HG02798 (cell line): ENCODE data around the gene CCDC92.

ENCODE experiments used
- ATAC-seq: cut with Tn5 transposase; IDR thresholded peaks from one replicate; pipeline ENCODE4 v1.9.1; 2021; ENCODE audit warnings: mild to moderate bottlenecking; ENCODE audit not compliant: unreplicated experiment, poor library complexity

Gene CCDC92

DNA sequence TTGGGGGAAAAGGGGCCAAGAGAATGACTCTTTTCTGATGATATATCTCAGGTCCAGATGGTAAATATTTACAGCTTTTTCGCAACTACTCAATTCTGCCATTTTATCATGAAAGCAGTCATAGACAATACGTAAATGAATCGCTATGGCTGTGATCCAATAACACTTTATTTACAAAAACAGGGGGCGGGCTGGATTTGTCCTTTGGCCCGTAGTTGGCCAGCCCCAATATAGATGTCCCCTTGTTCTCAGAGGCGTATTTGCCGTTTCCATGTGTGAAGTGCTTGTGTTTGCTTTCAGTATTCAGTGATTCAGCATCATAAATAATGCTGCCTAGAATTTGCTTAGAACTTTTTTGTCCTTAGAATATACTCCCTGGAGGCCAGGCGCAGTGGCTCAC, 77.2 kb downstream of the CCDC92 start:
- no peak for ATAC-seq

DNA sequence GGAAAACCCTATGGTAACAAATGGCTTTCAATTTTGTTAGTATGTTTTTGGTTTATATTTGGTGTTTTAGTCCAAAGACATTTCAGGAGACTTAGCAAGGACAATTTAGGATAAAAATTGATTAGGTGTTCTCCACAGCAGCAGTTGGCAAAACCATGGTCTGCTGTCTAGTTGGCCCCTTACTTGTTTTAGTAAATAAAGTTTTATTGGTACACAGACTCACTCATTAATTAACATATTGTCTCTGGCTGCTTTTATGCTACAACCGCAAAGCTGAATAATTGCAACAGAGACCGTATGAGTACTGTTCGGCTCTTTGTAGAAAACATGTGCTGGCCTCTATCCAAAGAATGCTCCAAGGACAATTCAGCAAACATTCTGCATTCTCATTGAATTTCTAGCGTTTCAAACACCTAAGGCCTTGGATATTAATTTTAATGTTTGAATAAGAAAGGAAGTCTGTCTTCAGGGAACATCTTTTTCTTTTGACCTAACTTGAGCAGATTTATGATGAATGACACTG, 77.7 kb downstream of the CCDC92 start:
- ATAC-seq: no peak

DNA sequence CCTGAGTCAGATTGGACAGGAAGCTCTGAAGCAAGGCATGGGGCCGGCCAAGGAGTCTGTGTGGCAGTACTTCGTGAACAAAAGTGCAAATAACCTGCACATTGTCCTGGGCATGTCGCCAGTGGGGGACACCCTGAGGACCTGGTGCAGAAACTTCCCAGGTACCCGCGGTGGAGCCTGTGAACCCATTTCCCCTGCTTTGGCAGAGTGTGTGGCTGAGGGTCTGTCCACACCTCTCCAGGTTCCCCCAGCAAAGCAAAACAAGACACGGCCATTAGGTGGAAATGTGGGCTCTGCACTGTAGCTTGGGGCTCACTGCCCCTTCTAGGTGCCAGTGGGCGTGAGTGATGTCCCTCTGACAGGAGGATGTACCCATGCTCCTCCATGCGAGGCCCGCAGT, 79.4 kb downstream of the CCDC92 start:
- ATAC-seq: no peak

DNA sequence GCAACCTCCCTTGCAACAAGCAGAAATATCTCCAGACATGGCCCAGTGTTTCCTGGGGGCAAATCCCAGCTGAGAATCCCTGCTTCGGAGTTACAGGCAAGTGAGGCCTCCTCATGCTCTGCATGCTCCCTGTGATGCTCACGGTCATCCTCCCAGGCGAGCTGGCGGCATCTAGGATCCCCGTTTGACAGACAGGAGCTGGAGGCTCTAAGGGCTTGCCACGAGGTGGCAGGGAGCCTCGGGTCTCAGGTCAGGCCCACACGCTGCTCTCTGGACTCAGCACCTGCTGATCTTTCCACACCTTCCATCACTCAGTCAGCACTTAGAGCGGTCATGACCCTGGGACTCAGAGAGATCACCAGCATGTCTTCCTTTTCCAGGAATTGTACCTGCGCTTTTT, 79.8 kb downstream of the CCDC92 start:
- no peak for ATAC-seq

DNA sequence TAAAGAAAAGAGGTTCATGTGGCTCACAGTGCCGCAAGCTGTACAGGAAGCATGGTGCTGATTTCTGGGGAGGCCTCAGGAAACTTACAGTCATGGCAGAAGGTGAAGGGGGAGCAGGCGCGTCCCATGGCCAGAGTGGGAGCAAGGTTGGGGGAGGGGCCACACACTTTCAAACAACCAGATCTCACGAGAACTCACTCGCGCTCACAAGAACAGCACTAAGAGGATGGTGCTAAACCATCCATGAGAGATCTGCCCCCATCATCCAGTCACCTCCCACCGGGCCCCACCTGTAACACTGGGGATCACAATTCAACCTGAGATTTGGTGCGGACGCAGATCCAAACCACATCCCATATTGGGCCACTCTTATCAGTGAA, 80.5 kb downstream of the CCDC92 start:
- no peak for ATAC-seq

DNA sequence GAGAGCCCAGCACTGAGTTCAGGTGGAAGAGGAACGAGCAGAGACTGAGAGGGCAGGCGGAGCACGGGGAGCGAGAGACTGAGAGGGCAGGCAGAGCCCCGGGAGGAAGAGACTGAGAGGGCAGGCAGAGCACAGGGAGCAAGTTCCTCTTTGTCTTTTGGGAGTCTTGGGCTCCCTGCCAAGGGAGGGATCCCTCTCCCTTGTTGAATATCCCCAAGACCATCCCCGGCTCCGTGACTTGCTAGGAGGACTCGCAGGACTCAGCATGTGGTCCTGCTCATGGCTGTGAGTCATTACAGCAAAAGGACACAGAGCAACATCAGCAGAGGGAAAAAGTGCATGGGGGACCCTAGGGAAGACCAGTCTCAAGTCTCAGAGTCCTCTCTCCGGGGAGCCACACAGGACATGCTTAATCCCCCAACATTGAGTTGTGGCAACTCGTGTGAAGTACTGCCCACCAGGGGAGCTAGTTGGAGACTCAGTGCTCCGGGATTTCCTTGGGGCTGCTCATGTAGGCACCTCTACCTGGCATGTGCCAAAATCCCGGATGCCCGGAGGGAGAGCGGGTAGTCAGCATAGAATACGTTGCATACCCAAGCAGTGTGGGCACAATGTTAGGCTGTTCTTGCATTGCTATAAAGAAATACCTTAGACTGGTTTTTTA, 81.0 kb downstream of the CCDC92 start:
- ATAC-seq: no peak

DNA sequence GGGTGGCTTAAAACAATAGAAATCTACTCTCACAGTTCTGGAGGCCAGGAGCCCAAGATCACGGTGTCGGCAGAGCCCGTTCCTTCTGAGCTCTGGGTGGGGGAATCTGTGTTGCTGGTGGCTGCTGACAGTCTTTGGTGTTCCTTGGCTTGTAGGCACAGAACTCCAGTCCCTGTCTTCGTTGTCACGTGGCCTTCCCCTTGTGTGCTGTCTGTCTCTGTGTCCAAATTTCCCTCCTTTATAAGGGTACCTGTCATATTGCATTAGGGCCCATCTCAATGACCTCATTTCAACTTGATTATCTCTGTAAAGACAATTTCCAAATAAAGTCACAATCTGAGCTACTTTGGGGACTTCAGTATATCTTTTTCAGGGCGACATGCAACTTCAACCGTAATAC, 81.6 kb downstream of the CCDC92 start:
- no peak for ATAC-seq

DNA sequence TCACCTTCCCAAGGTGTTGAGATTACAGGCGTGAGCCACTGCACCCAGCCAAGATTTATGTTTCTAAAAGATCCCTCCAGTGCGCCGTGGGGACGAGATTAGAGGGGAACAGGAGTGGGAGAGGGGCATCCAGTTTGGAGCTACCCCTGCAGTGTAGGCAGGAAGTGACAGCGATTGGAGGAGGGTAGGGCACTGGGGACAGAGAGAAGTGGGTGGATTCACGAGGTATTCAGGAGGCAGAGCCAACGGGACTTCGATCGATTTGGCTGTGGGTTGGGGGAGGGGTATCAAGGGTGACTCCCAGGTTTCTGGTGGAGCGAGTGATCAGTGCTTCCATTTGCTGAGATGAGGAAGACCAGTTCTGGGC, 82.1 kb downstream of the CCDC92 start:
- ATAC-seq: no peak

DNA sequence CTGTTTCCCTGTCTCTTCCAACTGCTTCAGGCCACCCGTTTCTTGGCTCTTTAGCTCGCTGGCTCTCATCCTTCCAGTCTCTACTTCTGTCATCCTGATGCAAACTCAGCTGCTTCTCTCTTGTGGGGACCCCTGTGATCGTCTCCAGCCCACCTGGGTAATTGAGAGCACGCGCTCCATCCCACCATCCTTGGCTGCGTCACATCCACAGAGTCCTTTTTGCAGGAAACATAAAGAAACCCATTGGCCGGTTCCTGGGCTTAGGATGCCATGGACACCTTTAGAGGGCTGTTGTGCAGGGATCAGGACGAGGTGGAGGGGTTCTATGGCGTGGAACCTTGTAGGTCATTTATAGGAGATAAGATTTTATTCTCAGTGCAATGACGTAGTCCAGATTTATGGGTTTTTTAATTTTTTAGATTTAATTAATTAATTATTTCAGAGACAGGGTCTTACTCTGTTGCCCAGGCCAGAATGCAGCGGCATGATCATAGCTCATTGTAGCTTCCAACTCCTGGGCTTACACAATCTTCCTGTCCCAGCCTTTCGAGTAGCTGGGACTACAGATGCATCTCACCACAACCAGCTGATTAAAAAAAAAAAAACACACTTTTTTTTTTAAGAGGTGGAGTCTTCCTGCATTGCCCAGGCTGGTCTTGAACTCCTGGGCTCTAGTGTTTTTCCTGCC, 82.6 kb downstream of the CCDC92 start:
- no peak for ATAC-seq

DNA sequence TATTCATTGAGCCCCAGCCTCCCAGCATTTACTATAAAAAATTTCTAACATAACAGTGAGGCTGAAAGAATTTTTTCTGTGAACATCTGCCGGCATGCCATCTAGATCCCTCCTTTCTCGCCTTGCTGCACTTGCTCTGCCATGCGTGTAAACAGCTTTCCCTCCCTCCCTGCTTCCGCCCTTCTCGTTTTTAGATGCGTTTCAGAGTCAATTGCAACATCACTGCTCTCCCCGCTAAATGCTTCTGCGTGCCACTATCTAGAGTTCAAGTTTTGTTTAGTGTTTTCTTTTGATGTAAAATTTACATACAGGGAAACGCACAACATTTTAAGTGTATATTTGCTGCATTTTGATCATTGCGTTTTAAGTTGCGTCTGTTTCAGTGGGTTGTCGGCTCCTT, 83.6 kb downstream of the CCDC92 start:
- ATAC-seq: no peak

DNA sequence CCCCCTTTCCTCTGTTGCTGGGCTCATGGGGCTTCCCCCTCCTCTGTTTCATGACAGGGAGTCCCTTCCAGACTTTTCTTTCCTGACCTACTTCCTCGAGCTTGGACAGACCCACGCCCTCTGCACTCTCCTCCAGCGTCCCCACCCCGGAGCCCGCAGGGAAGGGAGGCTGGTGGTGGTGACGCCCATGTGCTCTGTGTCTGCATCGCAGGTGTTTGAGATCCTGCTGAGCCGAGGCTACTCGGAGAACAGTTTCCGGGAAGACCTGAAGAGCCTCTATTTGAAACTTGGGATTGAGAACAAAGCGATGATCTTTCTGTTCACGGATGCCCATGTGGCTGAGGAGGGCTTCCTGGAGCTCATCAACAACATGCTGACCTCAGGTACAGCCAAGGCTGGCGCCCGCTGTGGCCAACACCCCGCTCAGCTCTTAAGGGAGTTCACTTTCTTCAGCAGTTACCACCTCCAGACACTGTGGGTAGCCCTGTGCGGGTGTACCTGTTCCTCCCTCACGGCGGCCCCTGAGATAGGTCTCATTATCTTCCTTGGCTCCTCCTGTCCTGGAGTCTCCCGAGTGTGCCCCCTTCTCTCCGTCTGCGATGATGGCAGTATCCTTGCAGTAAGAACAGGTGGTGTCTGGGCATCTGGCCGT, 85.6 kb downstream of the CCDC92 start:
- ATAC-seq: no peak

DNA sequence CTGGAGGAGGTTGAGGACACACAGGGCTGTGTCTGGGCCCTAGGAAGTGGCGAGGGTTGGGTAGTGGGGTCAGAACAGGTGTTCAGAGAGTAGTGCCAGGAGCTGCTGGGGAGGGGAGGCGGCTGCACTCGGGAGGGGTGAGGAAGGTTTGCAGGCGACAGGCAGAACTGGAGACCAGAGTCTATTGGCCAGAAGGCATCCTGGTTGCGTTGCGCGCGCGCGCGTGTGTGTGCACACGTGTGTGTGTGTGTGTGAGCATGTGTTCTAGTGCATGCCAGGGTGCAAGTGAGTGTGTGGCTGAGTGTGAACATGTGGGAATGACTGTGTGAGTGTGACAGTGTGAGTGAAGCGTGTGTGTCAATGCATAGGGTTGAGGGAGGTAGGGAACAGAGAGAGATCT, 86.4 kb downstream of the CCDC92 start:
- ATAC-seq: no peak
